ENCODE results near the gene GNG13. TPM values are rescaled to one million over a fixed set of nuclear protein-coding genes. Genes with fewer than 3 reads are reported as not detected.
A peak's percentile ranks its signal among the peaks of the same experiment; 100 is the strongest.

The GNG13 gene, protein sequence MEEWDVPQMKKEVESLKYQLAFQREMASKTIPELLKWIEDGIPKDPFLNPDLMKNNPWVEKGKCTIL
- total RNA-seq = not detected

DNA sequence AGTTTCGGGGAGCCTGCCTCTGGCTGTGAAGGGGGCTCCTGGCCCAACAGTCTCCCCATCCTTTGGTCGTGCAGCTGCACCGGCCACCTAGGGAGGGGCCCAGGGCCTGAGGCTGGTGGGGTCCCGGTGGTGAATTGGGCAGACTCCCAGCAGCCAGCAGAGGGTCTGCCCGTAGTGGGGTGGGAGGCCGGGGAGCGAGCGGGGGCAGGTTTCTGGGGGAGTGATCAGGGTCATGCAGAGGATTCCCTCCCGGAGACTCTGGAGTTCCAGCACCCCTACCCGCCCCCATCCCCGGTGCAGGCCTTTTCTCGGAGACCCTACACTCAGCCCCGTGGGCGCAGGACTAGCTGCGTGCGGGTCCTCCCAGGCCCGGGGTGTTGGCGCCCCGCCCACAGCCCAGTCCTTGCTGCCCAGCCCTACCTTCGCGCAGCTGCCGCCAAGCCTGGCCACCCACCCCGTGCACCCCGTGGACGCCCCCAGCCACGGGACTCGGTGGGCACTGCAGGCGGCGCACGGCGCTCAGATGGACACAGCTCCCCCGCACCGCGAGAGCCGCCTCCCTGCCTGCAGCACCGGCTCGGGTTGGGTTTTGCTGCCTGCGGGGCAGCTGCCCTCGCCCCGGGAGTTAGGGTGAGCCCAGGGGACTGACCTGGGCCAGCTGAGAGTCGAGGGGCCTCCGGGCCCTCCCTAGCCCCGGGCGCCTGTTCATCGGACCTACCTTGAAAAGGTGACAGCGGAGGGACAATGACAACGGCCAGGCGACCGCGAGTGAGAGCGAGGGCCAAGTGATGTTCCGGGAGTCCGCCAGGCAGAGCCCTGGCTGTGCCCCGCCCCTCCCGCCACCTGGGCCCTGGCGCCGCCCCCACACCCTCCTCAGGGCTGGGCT, at the start of gene GNG13:
Gene GNG13 (minus strand): TSS at position 787 of the 886 bp plus-strand sequence. CDS start 1,657 bp downstream, outside the sequence.
- ATAC-seq (peak; percentile 20), DNase-seq (no peak)
- Mint-ChIP-seq H3K27me3 (peaks cover 2% of the 10 kb centered on the region), H3K4me1 (peaks cover 2% of the 10 kb centered on the region), H3K36me3 (ENCODE audit: low read depth) (peaks cover 15% of the 10 kb centered on the region), H3K27ac (no peak within 1 kb of the TSS), H3K9me3 (ENCODE audit: low read depth) (no peaks in the 10 kb centered on the region), H3K4me3 (no peak within 1 kb of the TSS)
- ChIA-PET CTCF (interaction anchor here (1.6 kb wide), 1 partner anchor 12 kb away, joined by 5 read pairs; the partner anchor contains the start of genes CHTF18 and RPUSD1), POLR2A (interaction anchor here (0.6 kb wide), 1 partner anchor 80 kb away, joined by 3 read pairs; no protein-coding TSS in a partner anchor)
- intact Hi-C loops (cut with DNase I, micrococcal nuclease) = no loop called here

DNA sequence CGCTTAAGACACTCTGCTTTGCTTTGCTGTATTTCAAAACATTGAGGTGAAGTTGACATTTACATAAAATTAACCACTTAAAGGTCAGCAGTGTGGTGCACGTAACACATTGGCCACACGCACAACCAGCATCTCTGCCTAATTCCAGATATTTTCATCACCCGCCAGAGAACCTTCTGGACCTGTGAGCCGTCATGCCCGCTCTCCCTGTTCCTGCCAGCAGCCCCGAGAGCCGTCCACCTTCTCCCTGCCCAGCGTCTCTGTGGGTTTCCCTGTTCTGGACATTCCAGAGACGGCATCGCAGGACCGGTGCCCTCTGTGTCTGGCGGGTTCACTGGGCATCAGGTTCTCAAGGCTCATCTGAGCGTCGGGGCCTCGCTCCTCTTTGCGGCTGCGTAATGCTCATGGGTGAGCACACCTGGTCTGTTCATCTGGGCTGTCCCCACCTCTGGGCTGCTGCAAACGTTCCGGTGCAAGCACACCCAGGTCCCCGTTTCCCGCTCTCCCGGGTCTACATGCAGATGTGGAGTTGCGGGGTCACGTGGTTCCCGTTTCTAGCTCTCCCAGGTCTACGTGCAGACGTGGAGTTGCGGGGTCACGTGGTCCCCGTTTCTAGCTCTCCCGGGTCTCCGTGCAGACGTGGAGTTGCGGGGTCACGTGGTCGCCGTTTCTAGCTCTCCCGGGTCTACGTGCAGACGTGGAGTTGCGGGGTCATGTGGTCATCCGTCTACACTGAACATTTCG, 48.1 kb upstream of the GNG13 start:
- peaks cover 5% of the 10 kb centered on the region for H3K9me3 Mint-ChIP-seq (ENCODE audit: low read depth)
- POLR2A ChIA-PET = interaction anchor here (0.6 kb wide), 1 partner anchor 171 kb away, joined by 3 read pairs; no protein-coding TSS in a partner anchor
- intact Hi-C loops (cut with DNase I, micrococcal nuclease) = no loop called here
- H3K4me1 Mint-ChIP-seq = no peaks in the 10 kb centered on the region
- no peaks in the 10 kb centered on the region for H3K27me3 Mint-ChIP-seq
- H3K4me3 Mint-ChIP-seq = no peak overlapping the region
- no peaks in the 10 kb centered on the region for H3K36me3 Mint-ChIP-seq (ENCODE audit: low read depth)
- ATAC-seq (no peak), DNase-seq (no peak)
- CTCF ChIA-PET = interaction anchor here (0.6 to 0.7 kb wide), 3 partner anchors 22 to 209 kb away, joined by 3 read pairs; no protein-coding TSS in a partner anchor
- H3K27ac Mint-ChIP-seq = no peak overlapping the region

DNA sequence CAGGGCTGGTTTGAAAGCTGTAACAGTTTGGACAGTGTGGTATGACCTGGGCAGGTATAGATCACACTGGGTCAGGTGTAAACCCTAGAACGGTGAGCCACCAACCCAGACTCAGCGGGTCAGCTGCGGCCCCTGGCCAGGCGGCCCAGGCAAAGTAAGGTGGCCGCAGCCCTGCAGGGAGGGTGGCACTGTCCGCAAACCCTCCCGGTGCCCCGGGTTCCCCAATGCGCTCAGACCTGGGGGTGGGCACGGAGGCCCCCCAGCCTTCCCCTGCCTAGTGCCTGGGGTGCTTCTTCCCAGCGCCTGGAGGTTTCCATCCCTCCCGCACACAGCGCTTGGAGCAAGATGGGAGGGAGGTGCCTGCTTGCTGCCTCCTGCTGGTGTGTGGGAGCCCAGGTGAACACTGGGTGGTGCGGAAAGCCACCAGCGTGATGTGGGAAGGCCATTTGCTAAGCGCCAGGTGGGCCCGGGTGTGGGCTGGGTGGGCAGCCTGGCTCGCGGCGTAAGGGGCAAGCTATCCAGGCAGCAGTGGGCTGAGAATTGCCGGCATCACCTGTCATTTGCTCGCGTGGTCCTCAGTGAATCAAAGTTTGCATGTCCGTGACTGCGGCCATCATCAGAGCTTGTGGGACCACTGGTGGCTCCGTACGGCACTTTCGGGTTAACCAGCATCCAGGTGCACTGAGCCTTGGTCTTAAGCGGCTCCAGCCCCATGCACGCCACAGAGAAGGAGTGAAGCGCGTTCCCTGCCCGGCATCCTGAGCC, 47.3 kb upstream of the GNG13 start:
- no peak overlapping the region for H3K27ac Mint-ChIP-seq
- H3K9me3 Mint-ChIP-seq (ENCODE audit: low read depth) = peaks cover 5% of the 10 kb centered on the region
- no peak for ATAC-seq
- no peaks in the 10 kb centered on the region for H3K36me3 Mint-ChIP-seq (ENCODE audit: low read depth)
- CTCF ChIA-PET = no interaction called here
- H3K4me3 Mint-ChIP-seq = no peak overlapping the region
- no peaks in the 10 kb centered on the region for H3K4me1 Mint-ChIP-seq
- intact Hi-C loops (cut with DNase I, micrococcal nuclease) = no loop called here
- POLR2A ChIA-PET = no interaction called here
- no peaks in the 10 kb centered on the region for H3K27me3 Mint-ChIP-seq
- DNase-seq = no peak

DNA sequence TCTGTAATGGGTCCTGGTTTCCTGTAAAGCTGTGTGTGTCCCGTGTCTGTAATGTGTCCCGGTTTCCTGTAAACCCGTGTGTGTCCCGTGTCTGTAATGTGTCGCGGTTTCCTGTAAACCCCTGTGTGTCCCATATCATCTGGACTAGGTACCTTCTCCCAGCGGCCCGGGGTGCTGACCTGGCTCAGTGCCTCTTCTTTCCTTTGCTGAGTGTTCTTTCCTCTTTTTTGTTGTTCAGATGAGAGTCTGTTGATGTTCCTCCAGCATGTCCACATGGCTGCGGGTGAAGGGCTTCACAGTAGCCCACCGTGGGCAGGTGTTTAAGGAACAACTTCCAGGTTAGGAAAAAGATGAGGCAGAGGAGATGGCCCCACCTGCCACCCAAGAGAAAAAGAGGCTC, 46.6 kb upstream of the GNG13 start:
- DNase-seq (no peak), ATAC-seq (no peak)
- POLR2A ChIA-PET = no interaction called here
- intact Hi-C loops (cut with DNase I, micrococcal nuclease) = no loop called here
- H3K9me3 Mint-ChIP-seq (ENCODE audit: low read depth) = peaks cover 5% of the 10 kb centered on the region
- H3K4me1 Mint-ChIP-seq = no peaks in the 10 kb centered on the region
- H3K27me3 Mint-ChIP-seq = no peaks in the 10 kb centered on the region
- H3K4me3 Mint-ChIP-seq = no peak overlapping the region
- CTCF ChIA-PET = no interaction called here
- no peaks in the 10 kb centered on the region for H3K36me3 Mint-ChIP-seq (ENCODE audit: low read depth)
- H3K27ac Mint-ChIP-seq = no peak overlapping the region

DNA sequence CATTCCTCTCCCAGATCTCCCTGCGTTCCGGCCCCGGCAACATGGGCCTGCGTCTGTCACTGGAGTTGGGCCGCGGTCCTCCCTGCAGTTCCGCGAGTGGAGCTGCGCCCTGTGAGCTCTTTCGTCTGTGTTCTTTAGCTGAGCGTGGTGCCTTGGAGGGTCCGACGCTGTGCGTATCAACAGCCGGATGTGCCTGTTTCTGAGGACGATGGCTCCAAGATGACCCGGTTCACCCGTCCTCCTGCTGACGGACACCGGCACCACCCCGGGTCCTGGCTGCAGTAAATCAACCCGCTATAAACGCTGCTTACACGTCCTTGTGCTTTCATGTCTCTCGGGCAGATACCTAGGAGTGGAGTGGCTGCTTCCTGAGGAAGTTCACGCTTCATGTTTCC, 44.8 kb upstream of the GNG13 start:
- DNase-seq (peak; percentile 3), ATAC-seq (no peak)
- Mint-ChIP-seq H3K27me3 (no peaks in the 10 kb centered on the region), H3K27ac (no peak overlapping the region), H3K9me3 (ENCODE audit: low read depth) (peaks cover 4% of the 10 kb centered on the region), H3K4me3 (no peak overlapping the region), H3K4me1 (no peaks in the 10 kb centered on the region), H3K36me3 (ENCODE audit: low read depth) (no peaks in the 10 kb centered on the region)
- CTCF ChIA-PET = no interaction called here
- intact Hi-C loops (cut with DNase I, micrococcal nuclease) = no loop called here
- POLR2A ChIA-PET = no interaction called here

DNA sequence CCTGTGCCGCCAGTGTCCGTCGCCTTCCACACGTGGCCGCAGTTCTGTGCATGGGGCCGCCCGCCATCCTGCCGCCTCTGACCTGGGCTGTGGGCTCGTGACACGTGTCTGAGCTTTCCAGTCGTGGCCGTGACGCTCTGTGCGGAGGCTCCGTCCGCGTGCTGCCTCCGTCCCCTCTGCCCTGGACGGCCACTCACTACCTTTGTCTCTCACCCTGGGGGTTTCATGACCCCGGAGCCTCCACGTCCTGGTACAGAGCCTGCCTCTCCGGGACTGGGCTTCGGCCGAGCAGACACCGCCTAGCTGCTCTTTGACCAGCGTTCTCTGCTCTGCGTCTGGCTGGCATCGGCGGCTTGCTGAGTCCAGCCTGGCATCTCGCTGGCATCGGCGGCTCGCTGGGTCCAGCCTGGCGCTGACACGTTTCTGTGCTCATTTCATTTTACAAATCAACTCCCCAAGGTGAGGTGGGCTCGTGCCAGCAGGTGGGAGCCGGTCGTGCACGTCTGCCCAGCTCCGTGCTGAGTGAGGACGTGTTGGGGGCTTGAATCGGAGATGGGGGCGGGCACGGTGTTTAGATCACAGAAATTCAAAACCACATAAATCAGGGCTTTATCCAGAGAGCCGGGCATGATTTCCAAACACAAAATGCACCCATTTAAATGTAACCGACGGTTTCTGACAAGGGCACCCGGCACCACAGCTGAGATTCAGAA, 44.3 kb upstream of the GNG13 start:
- Mint-ChIP-seq H3K4me1 (no peaks in the 10 kb centered on the region), H3K27ac (no peak overlapping the region), H3K27me3 (no peaks in the 10 kb centered on the region), H3K36me3 (ENCODE audit: low read depth) (no peaks in the 10 kb centered on the region), H3K4me3 (no peak overlapping the region), H3K9me3 (ENCODE audit: low read depth) (no peaks in the 10 kb centered on the region)
- intact Hi-C loops (cut with DNase I, micrococcal nuclease) = no loop called here
- ChIA-PET CTCF (no interaction called here), POLR2A (no interaction called here)
- DNase-seq (peak; percentile 2), ATAC-seq (no peak)

DNA sequence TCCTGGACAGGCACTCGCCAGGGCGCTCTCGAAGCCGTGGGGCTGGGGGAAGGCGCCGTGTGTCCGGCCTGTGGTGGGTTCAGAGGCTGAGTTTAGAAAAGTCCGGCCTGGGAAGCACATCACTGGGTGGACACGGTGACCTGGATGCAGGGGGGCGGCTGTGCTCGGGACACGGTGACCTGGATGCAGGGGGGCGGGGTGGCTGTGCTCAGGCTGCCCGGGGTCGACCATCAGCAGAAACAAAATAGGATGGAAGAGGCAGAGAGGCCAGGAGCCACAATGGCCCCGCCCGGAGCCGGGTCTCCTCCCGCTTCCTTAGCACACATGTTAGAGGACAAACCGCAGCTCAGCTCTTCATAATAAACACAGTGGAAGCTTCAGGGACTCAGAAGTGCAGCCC, 43.2 kb upstream of the GNG13 start:
- Mint-ChIP-seq H3K9me3 (ENCODE audit: low read depth) (no peaks in the 10 kb centered on the region), H3K27ac (no peak overlapping the region), H3K4me3 (no peak overlapping the region), H3K4me1 (no peaks in the 10 kb centered on the region), H3K27me3 (no peaks in the 10 kb centered on the region), H3K36me3 (ENCODE audit: low read depth) (no peaks in the 10 kb centered on the region)
- intact Hi-C loops (cut with DNase I, micrococcal nuclease) = no loop called here
- ATAC-seq = no peak
- no peak for DNase-seq
- ChIA-PET CTCF (no interaction called here), POLR2A (no interaction called here)

DNA sequence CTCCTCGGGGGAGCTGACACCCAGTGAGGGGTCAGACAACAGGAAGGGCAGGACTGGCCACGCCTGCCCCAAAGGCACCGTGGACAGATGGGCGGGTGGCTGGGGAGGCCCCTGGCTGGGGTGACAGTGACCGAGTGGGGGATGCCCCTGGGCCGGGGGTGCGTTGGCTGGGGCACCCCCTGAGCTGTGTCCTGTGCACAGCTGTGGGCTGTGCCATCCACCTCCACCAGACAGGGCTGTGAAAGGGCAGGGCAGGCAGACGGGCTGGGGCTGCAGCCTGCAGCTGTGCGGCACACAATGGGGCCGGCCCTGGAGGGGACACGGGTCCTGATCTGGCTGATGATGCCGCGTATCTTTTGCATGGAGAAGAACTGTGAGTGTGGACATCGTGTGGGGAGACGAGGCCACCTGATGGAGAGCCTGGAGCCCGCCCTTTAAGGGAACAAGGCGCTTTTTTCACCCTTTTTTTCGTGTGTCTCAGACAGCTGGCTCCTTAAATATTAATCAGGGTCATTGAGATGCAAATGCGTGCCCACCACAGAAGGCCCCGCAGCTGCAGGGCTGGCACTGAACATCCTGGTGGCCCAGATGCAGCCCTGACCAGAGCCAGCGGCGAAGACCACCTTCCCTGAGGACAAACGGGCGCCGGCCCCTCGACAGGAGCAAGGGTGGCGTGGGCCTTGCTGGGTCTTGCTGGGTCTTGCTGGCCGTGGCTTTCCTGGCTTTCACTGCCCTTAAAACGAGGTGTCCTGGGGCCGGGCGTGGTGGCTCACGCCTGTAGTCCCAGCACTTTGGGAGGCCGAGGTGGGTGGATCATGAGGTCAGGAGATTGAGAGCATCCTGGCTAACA, 42.4 kb upstream of the GNG13 start:
- ATAC-seq = no peak
- Mint-ChIP-seq H3K4me1 (no peaks in the 10 kb centered on the region), H3K36me3 (ENCODE audit: low read depth) (no peaks in the 10 kb centered on the region), H3K27ac (no peak overlapping the region), H3K9me3 (ENCODE audit: low read depth) (no peaks in the 10 kb centered on the region), H3K4me3 (no peak overlapping the region), H3K27me3 (no peaks in the 10 kb centered on the region)
- ChIA-PET CTCF (no interaction called here), POLR2A (no interaction called here)
- intact Hi-C loops (cut with DNase I, micrococcal nuclease) = no loop called here
- DNase-seq = no peak

DNA sequence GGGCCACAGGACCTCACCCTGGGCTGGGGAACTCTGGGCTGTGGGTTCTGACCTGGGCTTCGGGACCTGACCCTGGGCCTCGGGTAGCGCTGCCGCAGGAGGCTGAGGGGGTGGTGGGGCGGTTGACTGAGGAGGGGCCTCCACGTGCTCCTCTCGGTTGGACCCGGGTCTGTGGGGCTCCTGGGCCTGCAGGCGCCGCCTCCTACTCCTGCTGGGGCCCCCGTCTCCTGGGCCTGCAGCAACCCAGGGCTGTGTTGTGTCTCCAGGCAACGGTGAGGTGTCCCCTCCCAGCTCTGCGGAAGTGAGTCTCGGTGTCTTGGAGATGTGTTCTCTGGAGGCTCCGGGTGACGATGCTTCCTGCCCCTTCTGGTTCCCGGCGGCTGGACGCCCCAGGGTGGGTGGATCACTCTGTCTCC, 41.5 kb upstream of the GNG13 start:
- no peak for DNase-seq
- Mint-ChIP-seq H3K36me3 (ENCODE audit: low read depth) (no peaks in the 10 kb centered on the region), H3K4me1 (no peaks in the 10 kb centered on the region), H3K9me3 (ENCODE audit: low read depth) (no peaks in the 10 kb centered on the region), H3K27ac (no peak overlapping the region), H3K27me3 (no peaks in the 10 kb centered on the region), H3K4me3 (no peak overlapping the region)
- no peak for ATAC-seq
- intact Hi-C loops (cut with DNase I, micrococcal nuclease) = no loop called here
- CTCF ChIA-PET = no interaction called here
- POLR2A ChIA-PET = no interaction called here

DNA sequence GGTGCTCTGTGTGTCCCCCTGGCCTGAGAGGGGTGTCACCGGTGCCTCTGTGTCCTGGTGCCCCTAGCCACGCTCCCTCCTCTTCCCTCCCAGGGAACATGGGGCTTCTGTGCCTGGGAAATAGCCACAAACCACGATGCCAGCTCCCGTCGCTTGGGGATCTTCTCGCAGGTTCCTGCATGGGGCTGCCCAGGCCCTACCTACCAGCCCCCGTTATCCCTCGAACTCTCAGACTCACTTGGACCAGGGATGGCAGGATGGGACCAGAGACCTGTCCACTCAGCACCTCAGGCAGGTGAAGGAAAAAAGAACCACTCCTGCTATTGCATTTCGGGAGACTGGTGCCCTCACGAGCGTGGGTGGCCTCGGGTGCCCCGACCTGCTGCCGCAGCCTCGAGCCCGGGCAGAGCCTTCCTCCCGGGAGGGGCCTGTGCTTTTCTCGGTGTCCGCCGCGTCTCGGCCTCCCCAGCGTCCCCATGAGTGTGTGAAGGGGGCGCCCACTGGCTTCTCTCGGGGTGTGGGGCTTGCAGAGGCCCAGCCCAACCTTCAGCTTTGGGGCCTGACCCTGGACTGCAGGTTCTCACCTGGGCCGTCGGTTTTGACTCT, 41.0 kb upstream of the GNG13 start:
- H3K4me1 Mint-ChIP-seq = no peaks in the 10 kb centered on the region
- no peak overlapping the region for H3K4me3 Mint-ChIP-seq
- no peaks in the 10 kb centered on the region for H3K36me3 Mint-ChIP-seq (ENCODE audit: low read depth)
- H3K27ac Mint-ChIP-seq = no peak overlapping the region
- POLR2A ChIA-PET = no interaction called here
- intact Hi-C loops (cut with DNase I, micrococcal nuclease) = no loop called here
- H3K27me3 Mint-ChIP-seq = no peaks in the 10 kb centered on the region
- H3K9me3 Mint-ChIP-seq (ENCODE audit: low read depth) = peaks cover under 1% of the 10 kb centered on the region
- CTCF ChIA-PET = interaction anchor here (0.5 kb wide), 1 partner anchor 726 kb away, joined by 5 read pairs; no protein-coding TSS in a partner anchor
- DNase-seq (no peak), ATAC-seq (no peak)

Measured in activated CD4-positive, alpha-beta T cell treated with anti-CD3 and anti-CD28 coated beads for 36 hours (primary cell).